GM12865 (cell line): ENCODE data around the gene PYCR2.

Experiments used
- DNase-seq: peaks from one replicate; pipeline ENCODE4 v3.0.0; 2010; ENCODE audit warnings: low read depth
- H3K4me3 ChIP-seq: 2 replicates; pipeline ENCODE4 v1.5.1; 2011; ENCODE audit warnings: mild to moderate bottlenecking, low read depth, low read length, control low read depth
- CTCF ChIP-seq: IDR thresholded peaks from 2 replicates; pipeline ENCODE4 v1.5.1; 2011; ENCODE audit warnings: low read length, control low read depth, low read depth, inconsistent platforms; ENCODE audit not compliant: insufficient read depth; ENCODE audit errors: missing control alignments

PYCR2 gene

GRCh38 chr1:225962440-225962975 lies 38.5 kb upstream of the PYCR2 start:
- TF ChIP-seq CTCF, result peak; percentile 89
- H3K4me3 ChIP-seq, result no peak overlapping the region
- peak; percentile 73 for DNase-seq

GRCh38 chr1:225961659-225962439 lies 37.8 kb upstream of the PYCR2 start:
- DNase-seq, result no peak
- H3K4me3 ChIP-seq, result no peak overlapping the region
- no peak for TF ChIP-seq CTCF

- TF ChIP-seq CTCF, result no peak
- H3K4me3 ChIP-seq, result no peak overlapping the region
- DNase-seq, result no peak
Observed at GRCh38 chr1:225958041-225958440, 34.0 kb upstream of the PYCR2 start.

GRCh38 chr1:225954753-225955152 lies 30.7 kb upstream of the PYCR2 start:
- DNase-seq, result no peak
- H3K4me3 ChIP-seq, result no peak overlapping the region
- no peak for TF ChIP-seq CTCF

- no peak for TF ChIP-seq CTCF
- DNase-seq, result no peak
- H3K4me3 ChIP-seq, result no peak overlapping the region
Observed at GRCh38 chr1:225953315-225953714, 29.3 kb upstream of the PYCR2 start.

GRCh38 chr1:225950905-225951497 lies 27.0 kb upstream of the PYCR2 start:
- TF ChIP-seq CTCF, result no peak
- no peak for DNase-seq
- no peak overlapping the region for H3K4me3 ChIP-seq
